Adrenal gland (tissue), 5 donors: ENCODE results near the gene GPLD1.

ENCODE experiments used
- CTCF ChIP-seq, 6 experiments: fragments of 450-650 bp in 4 of 6; fragments of 200-600 bp in 2 of 6; sonication (generic) in 1 of 6; IDR thresholded peaks; 1 replicate in 5 of 6; 2 replicates in 1 of 6; pipeline versions ENCODE4 v1.5.1 to v1.8.0; 2016 to 2021; ENCODE audit warnings: antibody characterized with exemption in 6 of 6, mild to moderate bottlenecking in 2 of 6, moderate library complexity in 1 of 6
- POLR2A ChIP-seq, 2 donors: fragments of 450-650 bp; IDR thresholded peaks; one replicate each; pipeline ENCODE4 v1.6.1; 2017; ENCODE audit warnings: antibody characterized with exemption in 2 of 2, mild to moderate bottlenecking in 2 of 2, moderate library complexity in 1 of 2
- donor health status: DM: no; HTN: no; CAD: no.

GRCh38 chr6:24391208-24391607 is 98.2 kb downstream of the GPLD1 start:
- TF ChIP-seq POLR2A (IDR thresholded peaks at IDR 0.05): no peak
- TF ChIP-seq CTCF (IDR thresholded peaks at IDR 0.05): no peak
